Superior temporal gyrus (tissue), 1 donor: ENCODE data around the gene ENKD1.

Experiments
- DNase-seq: peaks from one replicate; pipeline ENCODE4 v3.0.0-alpha.2; 2016; ENCODE audit errors: extremely low spot score

ENKD1 gene

GRCh38 chr16:67648764-67649407, 17.7 kb downstream of the ENKD1 start:
- no peak for DNase-seq

GRCh38 chr16:67648088-67648763, 18.3 kb downstream of the ENKD1 start:
- DNase-seq = no peak

- DNase-seq = no peak
Measured at GRCh38 chr16:67647681-67648080, 18.9 kb downstream of the ENKD1 start.

- no peak for DNase-seq
Measured at GRCh38 chr16:67647111-67647651, 19.4 kb downstream of the ENKD1 start.

- DNase-seq = no peak
Measured at GRCh38 chr16:67645397-67646121, 21.0 kb downstream of the ENKD1 start.

- DNase-seq = no peak
Measured at GRCh38 chr16:67644038-67644437, 22.5 kb downstream of the ENKD1 start.

GRCh38 chr16:67641779-67642708, 24.5 kb downstream of the ENKD1 start:
- DNase-seq = peak; percentile 69

GRCh38 chr16:67637625-67638024, 28.9 kb downstream of the ENKD1 start:
- no peak for DNase-seq

- peak; percentile 37 for DNase-seq
Measured at GRCh38 chr16:67636713-67637112, 29.8 kb downstream of the ENKD1 start.

- DNase-seq = peak; percentile 73
Measured at GRCh38 chr16:67632415-67633172, 34.0 kb downstream of the ENKD1 start.

- DNase-seq = no peak
Measured at GRCh38 chr16:67628216-67628615, 38.3 kb downstream of the ENKD1 start.

GRCh38 chr16:67613808-67614207, 52.7 kb downstream of the ENKD1 start:
- DNase-seq = no peak
